K562 (cell line): ENCODE data around the gene NOL4L. TPM values are rescaled to one million over a fixed set of nuclear protein-coding genes. Genes with fewer than 3 reads are reported as not detected.

ENCODE experiments used
- ARID1B ChIP-seq: fragments of 450-650 bp; IDR thresholded peaks from 2 replicates; pipeline ENCODE4 v1.6.1; 2016; ENCODE audit warnings: antibody characterized with exemption, mild to moderate bottlenecking, inconsistent platforms
- CC2D1A ChIP-seq: fragments of 450-650 bp; IDR thresholded peaks from 2 replicates; pipeline ENCODE4 v1.6.1; 2017; ENCODE audit warnings: mild to moderate bottlenecking
- CHD4 ChIP-seq: fragments of 200-600 bp; sonication (generic); IDR thresholded peaks from 3 replicates; pipeline ENCODE4 v1.6.1; 2012; ENCODE audit warnings: low read depth, mild to moderate bottlenecking, mixed read lengths, low read length, inconsistent platforms; ENCODE audit not compliant: insufficient read depth, insufficient replicate concordance, poor library complexity, severe bottlenecking
- CSDE1 ChIP-seq, 2 experiments: fragments of 450-650 bp; IDR thresholded peaks; 2 replicates each; pipeline ENCODE4 v1.6.1; 2016; ENCODE audit warnings: mild to moderate bottlenecking in 1 of 2
- HDAC1 ChIP-seq, 2 experiments: fragments of 450-650 bp; IDR thresholded peaks; 2 replicates each; pipeline ENCODE4 v1.6.1; 2016 to 2017; ENCODE audit warnings: inconsistent platforms in 1 of 2, mild to moderate bottlenecking in 1 of 2, moderate library complexity in 1 of 2
- PHF21A ChIP-seq: fragments of 450-650 bp; IDR thresholded peaks from 2 replicates; pipeline ENCODE4 v1.6.1; 2017; ENCODE audit warnings: low read depth, borderline replicate concordance
- PTBP1 ChIP-seq: fragments of 200-400 bp; formaldehyde crosslinking; IDR thresholded peaks from 2 replicates; pipeline ENCODE4 v1.6.1; 2017; ENCODE audit warnings: low read depth, low read length
- SMARCA4 ChIP-seq: fragments of 450-650 bp; IDR thresholded peaks from 2 replicates; pipeline ENCODE4 v1.6.1; 2016
- SNIP1 ChIP-seq: fragments of 450-650 bp; IDR thresholded peaks from 2 replicates; pipeline ENCODE4 v1.7.1; 2017; ENCODE audit warnings: low read depth, mild to moderate bottlenecking
- TGIF2 ChIP-seq: sonication (generic); formaldehyde crosslinking; IDR thresholded peaks from 2 replicates; pipeline ENCODE4 v1.8.1; 2022; ENCODE audit warnings: mild to moderate bottlenecking, missing genetic modification reagents, moderate library complexity
- VEZF1 ChIP-seq: fragments of 200-800 bp; sonication (Bioruptor generic); IDR thresholded peaks from 2 replicates; pipeline ENCODE4 v1.6.1; 2017; ENCODE audit warnings: missing genetic modification characterization, missing compliant biosample characterization
- polyA plus RNA-seq, 8 experiments: library from polyadenylated mRNA; depleted of rRNA in 4 of 8; stranded (reverse) in 5 of 8; unstranded in 3 of 8; fragments of >200 nt; fragmentation: Nextera tagmentation in 2 of 8; fragmentation: Illumina TruSeq in 1 of 8; extraction: Ambion mirVana in 2 of 8; extraction: Trizol in 1 of 8; gene quantifications; 2 replicates each; pipeline versions ENCODE4 v1.2.1 to v1.2.3, GENCODE V29; 2011 to 2014; ENCODE audit warnings: inconsistent platforms in 1 of 8, missing spikeins in 1 of 8
- total RNA-seq, 7 experiments: library from RNA; depleted of rRNA in 6 of 7; stranded (reverse); fragments of >200 nt in 6 of 7; fragmentation: Illumina TruSeq in 2 of 7; extraction: Trizol in 2 of 7; gene quantifications; 2 replicates each; pipeline versions ENCODE4 v1.2.1 to v1.2.3, GENCODE V29; 2011 to 2021; ENCODE audit warnings: low replicate concordance in 1 of 7

NOL4L gene
- total and polyA plus RNA-seq, 9 of the 15 experiments (the other 6 are each of a cell fraction or from before 2014, with no cell fraction given), result 5.1 to 36.2 (median 13.6) TPM

GRCh38 chr20:32574296-32575226 lies 10.6 kb downstream of the NOL4L start (continued):
- TF ChIP-seq VEZF1 (CRISPR knock-in tag) (peak; percentile 65), PHF21A (peak; percentile 99), PTBP1 (peak; percentile 94), HDAC1 (IDR thresholded peaks at IDR 0.05) (peak; percentile 67 to 93), CSDE1 (IDR thresholded peaks at IDR 0.05) (no peak), CC2D1A (peak; percentile 28; the same call in 1 of the 2 replicates), ARID1B (peak; percentile 77), CHD4 (peak; percentile 99), TGIF2 (CRISPR knock-in tag) (no peak), SNIP1 (no peak), SMARCA4 (peak; percentile 76)
